Activated T-cell treated with anti-CD3 and anti-CD28 coated beads for 4 hours (primary cell): Measurements from ENCODE around the gene MARK3.
"Not testable (repeated sequence)": the region's sequence is repeated elsewhere in the genome, so short reads cannot be mapped to it uniquely, and the experiment has no call there.

Source experiments
- DNase-seq: peaks from one replicate; pipeline ENCODE4 v3.0.0-alpha.2; 2020

MARK3 gene

GRCh38 chr14:103492156-103492925, 107.1 kb downstream of the MARK3 start:
- DNase-seq = no peak

GRCh38 chr14:103495854-103496253, 110.6 kb downstream of the MARK3 start:
- no peak for DNase-seq

GRCh38 chr14:103496776-103497175, 111.6 kb downstream of the MARK3 start:
- DNase-seq = no peak

GRCh38 chr14:103499709-103500108, 114.5 kb downstream of the MARK3 start:
- no peak for DNase-seq

GRCh38 chr14:103500148-103500990, 115.2 kb downstream of the MARK3 start:
- peak; percentile 67 for DNase-seq

- no peak for DNase-seq
Observed at GRCh38 chr14:103501041-103501870, 116.0 kb downstream of the MARK3 start.

GRCh38 chr14:103501921-103502669, 116.9 kb downstream of the MARK3 start:
- no peak for DNase-seq

- DNase-seq = no peak
Observed at GRCh38 chr14:103502877-103503276, 117.7 kb downstream of the MARK3 start.

GRCh38 chr14:103503296-103503695, 118.1 kb downstream of the MARK3 start:
- no peak for DNase-seq

- no peak for DNase-seq
Observed at GRCh38 chr14:103504991-103505565, 119.9 kb downstream of the MARK3 start.

- DNase-seq = no peak
Observed at GRCh38 chr14:103507751-103508150, 122.5 kb downstream of the MARK3 start.

GRCh38 chr14:103508521-103509329, 123.5 kb downstream of the MARK3 start:
- DNase-seq = no peak

GRCh38 chr14:103509864-103510723, 124.9 kb downstream of the MARK3 start:
- no peak for DNase-seq

GRCh38 chr14:103510724-103511693, 125.8 kb downstream of the MARK3 start:
- DNase-seq = no peak

- DNase-seq = not testable (repeated sequence)
Observed at GRCh38 chr14:103512180-103512579, 127.0 kb downstream of the MARK3 start.

- no peak for DNase-seq
Observed at GRCh38 chr14:103512701-103513611, 127.7 kb downstream of the MARK3 start.

- no peak for DNase-seq
Observed at GRCh38 chr14:103514596-103515421, 129.6 kb downstream of the MARK3 start.
